Erythroblast (primary cell): ENCODE measurements around the gene MICU1.
"Not testable (repeated sequence)": the region's sequence is repeated elsewhere in the genome, so short reads cannot be mapped to it uniquely, and the experiment has no call there.

Experiments
- GATA1 ChIP-seq: IDR thresholded peaks from 2 replicates; pipeline ENCODE4 v1.6.1; 2011; ENCODE audit warnings: low read depth, mild to moderate bottlenecking, control low read depth, low read length, moderate library complexity
- POLR2A ChIP-seq: IDR thresholded peaks from 2 replicates; pipeline ENCODE4 v1.6.1; 2011; ENCODE audit warnings: mild to moderate bottlenecking, low read length

GRCh38 chr10:72395581-72395980 lies 230.3 kb downstream of the MICU1 start:
- TF ChIP-seq POLR2A, GATA1: not testable (repeated sequence)
